Activated CD8-positive, alpha-beta memory T cell treated with anti-CD3 and anti-CD28 coated beads for 36 hours (primary cell): Measurements from ENCODE around the gene PPP2R2B. TPM values are rescaled to one million over a fixed set of nuclear protein-coding genes. Genes with fewer than 3 reads are reported as not detected.
"Not testable (repeated sequence)": the region's sequence is repeated elsewhere in the genome, so short reads cannot be mapped to it uniquely, and the experiment has no call there.

Experiments used
- CTCF ChIA-PET: fragments of 350-600 bp; sonication (Branson Sonifier 250); formaldehyde crosslinking; loops from one replicate; lab custom pipeline; 2021; ENCODE audit warnings: antibody characterized with exemption; lab: Charles Lee
- POLR2A ChIA-PET: fragments of 350-600 bp; sonication (Branson Sonifier 250); formaldehyde crosslinking; loops from one replicate; lab custom pipeline; 2021; ENCODE audit warnings: antibody characterized with exemption; lab: Charles Lee
- total RNA-seq, 2 experiments: library from RNA; stranded (reverse); gene quantifications; one replicate each; pipeline ENCODE4 v1.2.3, GENCODE V29; 2021

Gene PPP2R2B
- total RNA-seq, 2 experiments from 2014 or later = 1.9 to 2.1 TPM

- CTCF ChIA-PET = interaction anchor here (0.8 kb wide), 1 partner anchor 9 kb away, joined by 3 read pairs; no protein-coding TSS in a partner anchor
- POLR2A ChIA-PET = not testable (repeated sequence)
Observed at GRCh38 chr5:146556884-146557283, 321.7 kb downstream of the PPP2R2B start.

DNA sequence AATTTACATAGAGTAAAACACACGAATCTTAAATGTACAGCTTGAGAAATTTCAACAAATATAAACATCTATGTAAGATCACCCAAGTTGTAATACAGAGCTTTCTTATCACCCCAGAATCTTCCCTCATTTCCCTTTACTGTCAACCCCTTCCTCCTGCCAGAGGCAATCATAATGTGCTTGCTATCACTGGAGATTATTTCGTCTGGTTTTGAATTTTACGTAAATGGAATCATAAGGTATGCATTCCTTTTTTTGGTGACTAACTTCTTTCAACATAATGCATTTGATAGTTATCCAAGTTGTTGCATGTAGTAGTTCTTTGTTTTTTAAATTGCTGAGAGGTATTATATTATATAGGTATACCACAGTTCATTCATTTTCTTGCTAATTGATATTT lies 325.1 kb downstream of the PPP2R2B start:
- ChIA-PET CTCF (no interaction called here), POLR2A (no interaction called here)

GRCh38 chr5:146549615-146550014 lies 328.9 kb downstream of the PPP2R2B start:
- ChIA-PET POLR2A (no interaction called here), CTCF (interaction anchor here (1.0 to 1.5 kb wide), 2 partner anchors 17 to 639 kb away, joined by 3 read pairs; no protein-coding TSS in a partner anchor)

- POLR2A ChIA-PET = no interaction called here
- CTCF ChIA-PET = interaction anchor here (0.6 to 1.5 kb wide), 3 partner anchors 14 to 640 kb away, joined by 3 to 5 read pairs (median 3); no protein-coding TSS in a partner anchor
Observed at GRCh38 chr5:146548781-146549449, 329.6 kb downstream of the PPP2R2B start.

DNA sequence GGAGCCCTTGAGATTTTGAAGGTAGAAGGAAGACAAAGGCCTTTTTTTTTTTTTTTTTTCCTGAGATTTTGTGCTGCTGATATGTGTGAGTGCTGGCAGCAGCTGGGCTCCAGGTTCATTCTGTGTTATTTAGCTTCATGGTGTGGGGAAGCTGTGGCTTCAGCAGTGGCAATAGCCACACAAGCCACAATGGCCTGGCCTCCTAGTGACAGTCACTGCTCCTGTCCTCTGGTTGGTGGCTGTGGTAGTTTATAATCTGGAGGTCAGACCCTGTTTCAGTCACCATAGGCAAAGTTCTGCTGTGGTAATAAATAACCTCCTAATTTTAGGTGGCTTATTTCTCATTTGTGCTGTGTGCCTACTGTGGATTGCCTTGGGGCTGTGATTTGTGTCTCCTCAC lies 334.3 kb downstream of the PPP2R2B start:
- ChIA-PET POLR2A (no interaction called here), CTCF (no interaction called here)

DNA sequence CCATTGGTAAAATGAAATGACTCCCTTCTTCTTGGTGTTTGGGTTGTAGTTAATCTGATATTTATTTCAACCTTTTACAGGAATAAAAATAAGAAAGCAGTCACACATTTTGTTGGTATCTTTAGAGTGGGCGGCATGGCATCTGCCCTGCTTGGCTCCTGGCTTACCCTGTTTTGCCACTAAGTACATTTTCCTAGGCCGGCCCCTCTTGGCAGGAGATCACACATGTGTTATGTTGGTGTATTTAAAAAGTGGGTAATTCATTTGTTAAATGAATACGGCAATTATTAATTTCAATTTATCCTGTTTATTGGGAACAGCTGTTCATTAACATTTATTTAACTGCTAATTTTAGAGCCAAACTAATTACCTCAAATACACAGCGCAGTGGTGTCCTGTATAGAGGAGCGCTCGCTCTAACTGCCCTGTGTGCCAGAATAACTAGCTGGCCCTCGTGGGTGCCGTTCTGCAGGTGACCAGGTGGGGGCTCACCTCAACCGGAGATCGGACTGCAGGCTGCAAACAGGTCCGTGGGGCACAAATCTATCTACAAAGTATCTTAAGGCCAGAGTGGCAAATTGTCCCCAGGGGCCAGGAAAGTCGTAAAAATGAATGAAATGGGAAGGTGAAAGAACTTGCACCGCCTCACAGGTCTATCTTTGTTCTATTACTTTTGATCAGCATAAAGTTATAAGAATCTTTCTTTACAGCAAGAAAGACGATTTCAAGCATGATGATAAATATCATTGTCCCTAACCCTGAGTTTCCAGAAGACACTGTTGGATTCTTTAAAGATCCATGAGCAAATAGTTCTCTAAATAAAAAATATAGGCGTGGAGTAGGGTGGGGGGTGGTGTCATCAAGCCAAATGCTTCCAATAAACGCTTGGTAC lies 336.4 kb downstream of the PPP2R2B start:
- ChIA-PET POLR2A (no interaction called here), CTCF (interaction anchor here (0.6 to 2.1 kb wide), 10 partner anchors 9 to 647 kb away, joined by 3 to 18 read pairs (median 3); no protein-coding TSS in a partner anchor)

DNA sequence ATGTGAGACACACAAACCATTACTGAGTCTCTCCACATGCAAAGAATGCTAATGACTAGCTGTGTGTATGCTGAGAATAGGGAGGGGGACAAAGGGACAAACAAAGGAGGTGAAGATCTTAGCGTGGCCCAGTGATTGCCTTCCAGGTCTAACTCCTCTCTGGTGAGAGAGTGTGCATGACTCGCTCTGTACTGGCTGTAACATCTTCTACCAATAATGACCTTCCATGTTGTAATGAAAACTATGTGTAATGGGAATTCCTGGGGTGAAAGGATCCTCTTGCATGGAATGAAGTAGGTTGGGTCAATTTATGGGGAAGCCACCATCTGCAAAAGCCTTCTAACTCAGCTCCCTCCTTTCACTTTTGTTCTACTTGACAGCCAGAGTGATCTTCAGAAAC lies 338.1 kb downstream of the PPP2R2B start:
- ChIA-PET POLR2A (no interaction called here), CTCF (interaction anchor here (0.6 to 1.7 kb wide), 4 partner anchors 20 to 648 kb away, joined by 3 to 8 read pairs (median 4); no protein-coding TSS in a partner anchor)

- ChIA-PET POLR2A (no interaction called here), CTCF (interaction anchor here (0.6 to 1.6 kb wide), 3 partner anchors 426 to 649 kb away, joined by 3 to 8 read pairs (median 5); no protein-coding TSS in a partner anchor)
Observed at GRCh38 chr5:146539973-146540372, 338.6 kb downstream of the PPP2R2B start.

DNA sequence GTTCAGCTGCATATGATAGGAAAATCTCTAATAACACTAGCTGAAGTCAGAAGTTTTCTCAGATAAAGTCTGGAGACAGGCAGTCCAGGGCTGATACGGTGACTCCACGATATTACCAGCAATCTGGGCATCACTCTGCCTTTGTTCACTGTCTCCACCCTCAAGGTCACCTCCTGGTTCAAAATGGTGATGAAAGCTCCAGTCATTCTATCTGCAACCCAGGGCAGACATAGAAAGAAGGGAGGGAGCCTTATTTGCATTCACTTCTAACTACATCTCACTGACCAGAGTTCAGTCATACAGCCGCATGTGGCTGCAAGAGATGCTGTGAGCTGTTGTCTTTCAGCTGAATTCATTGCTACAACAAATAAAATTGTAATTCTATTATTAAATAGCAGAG lies 340.1 kb downstream of the PPP2R2B start:
- ChIA-PET CTCF (interaction anchor here (1.3 to 1.7 kb wide), 2 partner anchors 427 to 650 kb away, joined by 4 to 5 read pairs; no protein-coding TSS in a partner anchor), POLR2A (no interaction called here)

DNA sequence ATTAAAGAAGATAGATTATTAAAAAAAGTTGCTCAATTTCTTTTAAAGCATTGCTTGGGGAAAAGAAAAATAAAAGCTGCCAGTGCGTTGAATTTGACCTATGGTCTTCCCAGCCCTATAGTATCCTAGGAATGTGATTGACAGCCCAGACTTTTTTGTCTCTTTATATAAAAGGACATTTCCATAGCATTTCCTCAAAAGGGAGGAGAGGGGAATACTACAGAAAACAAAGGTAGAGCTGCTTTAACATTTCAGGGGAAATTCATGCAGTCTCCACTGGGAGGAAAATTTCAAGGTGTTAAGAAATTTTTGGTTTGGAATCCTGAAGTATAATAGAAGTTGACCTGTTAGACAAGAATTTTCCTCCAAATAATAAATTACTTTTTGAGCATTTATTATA lies 344.7 kb downstream of the PPP2R2B start:
- ChIA-PET POLR2A (no interaction called here), CTCF (interaction anchor here (0.7 to 4.5 kb wide), 10 partner anchors 9 to 1908 kb away, joined by 3 to 30 read pairs (median 4); no protein-coding TSS in a partner anchor)

GRCh38 chr5:146533260-146533857 lies 345.2 kb downstream of the PPP2R2B start:
- ChIA-PET CTCF (interaction anchor here (0.7 to 4.5 kb wide), 10 partner anchors 9 to 1909 kb away, joined by 3 to 30 read pairs (median 4); no protein-coding TSS in a partner anchor), POLR2A (no interaction called here)
